ENCODE measurements around the gene CCDC136. TPM values are rescaled to one million over a fixed set of nuclear protein-coding genes. Genes with fewer than 3 reads are reported as not detected.

The CCDC136 gene
- 18.1 and 21.0 TPM in 2 replicates for total RNA-seq

GRCh38 chr7:128791121-128791971, at the start of gene CCDC136:
CCDC136 (plus strand) TSS chr7:128791968; CDS start chr7:128792412, 444 bp downstream.

GRCh38 chr7:128775744-128776474, 15.9 kb upstream of the CCDC136 start, which contains the start of gene OPN1SW:
OPN1SW (minus strand) TSS chr7:128775794; CDS start chr7:128775781, 13 bp downstream.

DNA sequence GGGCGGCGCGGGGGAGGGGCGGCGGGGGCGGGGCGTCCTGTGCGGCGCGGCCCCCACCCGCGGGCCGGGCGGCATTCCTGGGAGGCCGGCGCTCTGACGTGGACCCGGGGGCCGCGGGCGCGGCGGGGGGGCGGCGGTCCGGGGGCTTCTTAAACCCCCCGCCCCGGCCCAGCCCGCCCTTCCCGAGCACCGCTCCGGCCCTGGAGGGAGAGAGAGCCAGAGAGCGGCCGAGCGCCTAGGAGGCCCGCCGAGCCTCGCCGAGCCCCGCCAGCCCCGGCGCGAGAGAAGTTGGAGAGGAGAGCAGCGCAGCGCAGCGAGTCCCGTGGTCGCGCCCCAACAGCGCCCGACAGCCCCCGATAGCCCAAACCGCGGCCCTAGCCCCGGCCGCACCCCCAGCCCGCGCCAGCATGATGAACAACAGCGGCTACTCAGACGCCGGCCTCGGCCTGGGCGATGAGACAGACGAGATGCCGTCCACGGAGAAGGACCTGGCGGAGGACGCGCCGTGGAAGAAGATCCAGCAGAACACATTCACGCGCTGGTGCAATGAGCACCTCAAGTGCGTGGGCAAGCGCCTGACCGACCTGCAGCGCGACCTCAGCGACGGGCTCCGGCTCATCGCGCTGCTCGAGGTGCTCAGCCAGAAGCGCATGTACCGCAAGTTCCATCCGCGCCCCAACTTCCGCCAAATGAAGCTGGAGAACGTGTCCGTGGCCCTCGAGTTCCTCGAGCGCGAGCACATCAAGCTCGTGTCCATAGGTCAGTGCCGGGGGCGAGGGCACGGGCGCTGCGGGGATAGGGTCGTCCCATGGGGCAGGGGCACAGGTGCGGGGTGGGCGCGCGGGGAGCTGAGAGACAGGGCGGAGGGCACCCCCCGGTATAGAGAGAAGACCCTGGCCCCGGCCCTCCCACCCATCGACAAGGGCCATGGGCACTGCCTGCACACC, 38.7 kb downstream of the CCDC136 start, which contains the start of gene FLNC:
Gene FLNC (plus strand): TSS at position 176 of the 947 bp plus-strand sequence. CDS start 232 bp downstream, at position 408.

GRCh38 chr7:128862571-128863432, 71.0 kb downstream of the CCDC136 start, which contains the start of gene ATP6V1F:
ATP6V1F (plus strand) TSS chr7:128862856; CDS start chr7:128862905, 49 bp downstream.

Other genes with a start within 250 kb of the CCDC136 start
- gene GARIN1A, start 119.7 kb upstream of the CCDC136 start, total RNA-seq, result 0.52 and 0.63 TPM in 2 replicates
- 955 and 1,063 TPM in 2 replicates for gene CALU, start 52.6 kb upstream of the CCDC136 start, total RNA-seq
- gene OPN1SW, start 16.2 kb upstream of the CCDC136 start, total RNA-seq, result not detected in 2 replicates
- 166 and 209 TPM in 2 replicates for gene FLNC, start 38.4 kb downstream of the CCDC136 start, total RNA-seq
- 106 and 107 TPM in 2 replicates for gene ATP6V1F, start 70.9 kb downstream of the CCDC136 start, total RNA-seq
- 0.32 and 0.34 TPM in 2 replicates for gene KCP, start 118.7 kb downstream of the CCDC136 start, total RNA-seq
- 0.32 TPM in 1 of 2 replicates, not detected in the other for gene IRF5, start 146.0 kb downstream of the CCDC136 start, total RNA-seq

All from bronchial smooth muscle cell (primary cell).